DOHH2 (cell line): Measurements from ENCODE around the gene FMR1.

Experiments used
- H3F3A ChIP-seq: fragments of 200-600 bp; sonication (generic), shearing (Covaris generic); 2 replicates; pipeline ENCODE4 v1.6.0; 2016; ENCODE audit warnings: antibody characterized with exemption, mild to moderate bottlenecking; ENCODE audit not compliant: control insufficient read depth, insufficient read depth
- H3K27ac ChIP-seq: fragments of 200-600 bp; sonication (generic); 2 replicates; pipeline ENCODE4 v1.5.1; 2014; ENCODE audit warnings: low read depth, mild to moderate bottlenecking, low read length, moderate library complexity
- H3K27me3 ChIP-seq: fragments of 200-600 bp; sonication (generic); 2 replicates; pipeline ENCODE4 v1.6.1; 2014; ENCODE audit warnings: mild to moderate bottlenecking, low read length, mixed read lengths; ENCODE audit not compliant: control insufficient read depth
- H3K36me3 ChIP-seq: fragments of 200-600 bp; sonication (generic); 2 replicates; pipeline ENCODE4 v1.6.1; 2014; ENCODE audit warnings: mild to moderate bottlenecking, low read length, moderate library complexity, mixed read lengths; ENCODE audit not compliant: control insufficient read depth
- H3K4me1 ChIP-seq: fragments of 200-600 bp; sonication (generic); 2 replicates; pipeline ENCODE4 v1.6.1; 2014; ENCODE audit warnings: mild to moderate bottlenecking, low read length, mixed read lengths; ENCODE audit not compliant: control insufficient read depth
- H3K4me2 ChIP-seq: fragments of 200-600 bp; sonication (generic); 2 replicates; pipeline ENCODE4 v1.6.0; 2014; ENCODE audit warnings: mild to moderate bottlenecking, low read length, moderate library complexity
- H3K4me3 ChIP-seq: fragments of 200-600 bp; sonication (generic); 2 replicates; pipeline ENCODE4 v1.5.1; 2014; ENCODE audit warnings: mild to moderate bottlenecking, low read length, mixed read lengths
- H3K79me2 ChIP-seq: fragments of 200-600 bp; sonication (generic); 2 replicates; pipeline ENCODE4 v1.6.1; 2014; ENCODE audit warnings: mild to moderate bottlenecking, low read length, mixed read lengths; ENCODE audit not compliant: control insufficient read depth
- H3K9me2 ChIP-seq: fragments of 200-600 bp; sonication (generic); replicated peaks from 2 replicates; pipeline ENCODE4 v1.6.1; 2014; ENCODE audit warnings: mild to moderate bottlenecking, low read length, mixed read lengths; ENCODE audit not compliant: control insufficient read depth
- H3K9me3 ChIP-seq: fragments of 200-600 bp; sonication (generic); 2 replicates; pipeline ENCODE4 v1.6.1; 2014; ENCODE audit warnings: antibody characterized with exemption, low read length, mixed read lengths; ENCODE audit not compliant: control insufficient read depth, insufficient read depth
- H4K20me1 ChIP-seq: fragments of 200-600 bp; sonication (generic); 2 replicates; pipeline ENCODE4 v1.6.0; 2014; ENCODE audit warnings: low read depth, mild to moderate bottlenecking, antibody characterized with exemption, low read length, moderate library complexity; ENCODE audit not compliant: control insufficient read depth, insufficient read depth
- CTCF ChIP-seq: fragments of 200-600 bp; sonication (generic); IDR thresholded peaks from one replicate; pipeline ENCODE4 v1.5.1; 2014; ENCODE audit warnings: antibody characterized with exemption, mild to moderate bottlenecking, low read depth, low read length; ENCODE audit not compliant: poor library complexity, severe bottlenecking
- EZH2phosphoT487 ChIP-seq: fragments of 200-600 bp; sonication (generic); IDR thresholded peaks from 2 replicates; pipeline ENCODE4 v1.6.1; 2017; ENCODE audit warnings: borderline replicate concordance, mild to moderate bottlenecking, antibody characterized with exemption, low read length, moderate library complexity, mixed read lengths

The FMR1 gene

GRCh38 chrX:147950352-147950751, 38.6 kb downstream of the FMR1 start:
- Histone ChIP-seq H3K36me3 (peaks cover 11% of the 10 kb centered on the region), H3K4me1 (no peaks in the 10 kb centered on the region), H3K4me2 (no peak overlapping the region), H3K27me3 (no peaks in the 10 kb centered on the region), H4K20me1 (no peaks in the 10 kb centered on the region), H3K27ac (no peak overlapping the region), H3K9me3 (no peaks in the 10 kb centered on the region), H3F3A (no peaks in the 10 kb centered on the region), H3K79me2 (no peaks in the 10 kb centered on the region), H3K4me3 (no peak overlapping the region), H3K9me2 (no peaks in the 10 kb centered on the region)
- TF ChIP-seq CTCF (no peak), EZH2phosphoT487 (no peak)

DNA sequence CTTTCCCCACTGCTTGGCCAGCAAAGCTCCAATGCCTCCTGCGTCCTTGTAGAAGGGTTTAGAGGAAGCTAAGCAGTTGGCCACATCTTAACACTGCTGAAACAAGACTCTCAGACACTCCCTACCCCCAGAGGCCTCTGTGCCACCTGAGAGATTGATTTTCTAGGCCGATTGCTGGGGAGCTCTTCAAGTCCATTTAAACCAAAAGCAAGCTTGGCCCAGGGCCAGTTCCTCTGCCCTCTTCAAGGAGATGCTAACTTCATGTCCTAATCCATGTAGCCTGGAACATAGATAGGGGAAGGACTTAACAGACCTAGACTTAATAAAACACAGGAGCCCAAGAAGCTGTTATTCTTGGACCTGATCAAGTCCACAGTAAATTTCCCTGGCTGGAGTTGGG, 42.3 kb downstream of the FMR1 start:
- Histone ChIP-seq H3K79me2 (no peaks in the 10 kb centered on the region), H3K4me2 (no peak overlapping the region), H4K20me1 (no peaks in the 10 kb centered on the region), H3K9me3 (no peaks in the 10 kb centered on the region), H3F3A (no peaks in the 10 kb centered on the region), H3K9me2 (no peaks in the 10 kb centered on the region), H3K27me3 (no peaks in the 10 kb centered on the region), H3K4me1 (no peaks in the 10 kb centered on the region), H3K36me3 (0 out of 2 replicates have a peak, but pooled peaks cover 3% of the 10 kb centered on the region), H3K27ac (no peak overlapping the region), H3K4me3 (no peak overlapping the region)
- no peak for TF ChIP-seq CTCF
- TF ChIP-seq EZH2phosphoT487: no peak

DNA sequence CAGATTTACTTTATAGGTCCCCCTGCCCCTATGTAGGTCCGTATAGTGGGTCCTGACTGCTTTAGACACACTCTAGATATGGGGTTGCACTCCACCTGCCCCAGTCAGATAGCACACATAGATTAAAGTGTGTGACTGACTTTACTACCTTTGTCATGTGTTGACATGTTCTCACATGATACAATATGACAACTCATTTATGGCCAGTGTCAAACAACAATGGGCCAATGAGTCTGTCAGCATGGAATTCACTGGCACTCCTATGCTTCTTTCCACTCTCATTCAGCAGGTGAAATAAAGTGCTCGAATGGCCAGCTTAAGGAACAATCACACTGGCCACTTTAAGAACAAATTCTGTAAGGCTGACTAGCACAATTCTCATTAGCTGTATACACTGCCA, 45.6 kb downstream of the FMR1 start:
- Histone ChIP-seq H3F3A (no peaks in the 10 kb centered on the region), H4K20me1 (no peaks in the 10 kb centered on the region)
- TF ChIP-seq CTCF (no peak), EZH2phosphoT487 (no peak)

GRCh38 chrX:147958291-147958690, 46.6 kb downstream of the FMR1 start:
- no peak overlapping the region for H3K4me2 ChIP-seq
- H3K27me3 ChIP-seq: no peaks in the 10 kb centered on the region
- no peak for TF ChIP-seq CTCF
- no peak for TF ChIP-seq EZH2phosphoT487
- H3K27ac ChIP-seq: no peak overlapping the region
- H3K79me2 ChIP-seq: no peaks in the 10 kb centered on the region
- H3K9me3 ChIP-seq: no peaks in the 10 kb centered on the region
- H4K20me1 ChIP-seq: no peaks in the 10 kb centered on the region
- no peak overlapping the region for H3K4me3 ChIP-seq
- no peaks in the 10 kb centered on the region for H3K4me1 ChIP-seq
- H3F3A ChIP-seq: no peaks in the 10 kb centered on the region
- H3K9me2 ChIP-seq: no peaks in the 10 kb centered on the region
- no peaks in the 10 kb centered on the region for H3K36me3 ChIP-seq

More for the DNA sequence above, 45.6 kb downstream of the FMR1 start:
- Histone ChIP-seq H3K4me3 (no peak overlapping the region), H3K79me2 (no peaks in the 10 kb centered on the region), H3K36me3 (no peaks in the 10 kb centered on the region), H3K4me1 (no peaks in the 10 kb centered on the region), H3K9me3 (no peaks in the 10 kb centered on the region), H3K9me2 (no peaks in the 10 kb centered on the region), H3K27ac (no peak overlapping the region), H3K27me3 (no peaks in the 10 kb centered on the region), H3K4me2 (no peak overlapping the region)
